H9 (cell line): ENCODE measurements around the gene MEF2A. TPM values are rescaled to one million over a fixed set of nuclear protein-coding genes. Genes with fewer than 3 reads are reported as not detected.
"Not testable (repeated sequence)": the region's sequence is repeated elsewhere in the genome, so short reads cannot be mapped to it uniquely, and the experiment has no call there.

Experiments used
- DNase-seq: peaks from one replicate; pipeline ENCODE4 v3.0.0-alpha.2; 2017
- H2AFZ ChIP-seq: one replicate; pipeline ENCODE4 v1.6.1; 2013; ENCODE audit warnings: mild to moderate bottlenecking, low read length, control low read depth, moderate library complexity
- H2AK5ac ChIP-seq: 2 replicates; pipeline ENCODE4 v1.6.1; 2013; ENCODE audit warnings: low read length, control low read depth, mixed read lengths; ENCODE audit not compliant: insufficient read length
- H2BK120ac ChIP-seq: one replicate; pipeline ENCODE4 v1.6.1; 2013; ENCODE audit warnings: low read depth, mild to moderate bottlenecking, low read length, control low read depth, inconsistent platforms; ENCODE audit not compliant: poor library complexity, severe bottlenecking
- H2BK12ac ChIP-seq: 2 replicates; pipeline ENCODE4 v1.6.1; 2013; ENCODE audit warnings: low read length, control low read depth, mixed read lengths, low read depth; ENCODE audit not compliant: insufficient read length
- H2BK15ac ChIP-seq: 2 replicates; pipeline ENCODE4 v1.6.1; 2013; ENCODE audit warnings: low read depth, low read length, control low read depth
- H2BK20ac ChIP-seq: one replicate; pipeline ENCODE4 v1.6.1; 2013; ENCODE audit warnings: low read depth, mild to moderate bottlenecking, low read length, control low read depth, inconsistent platforms; ENCODE audit not compliant: poor library complexity, severe bottlenecking
- H2BK5ac ChIP-seq: 2 replicates; pipeline ENCODE4 v1.6.1; 2013; ENCODE audit warnings: low read length, control low read depth, mixed read lengths; ENCODE audit not compliant: insufficient read length
- H3K14ac ChIP-seq: 2 replicates; pipeline ENCODE4 v1.6.1; 2013; ENCODE audit warnings: low read length, control low read depth; ENCODE audit not compliant: insufficient read depth
- H3K18ac ChIP-seq: 2 replicates; pipeline ENCODE4 v1.6.1; 2013; ENCODE audit warnings: low read depth, mild to moderate bottlenecking, mixed read lengths, low read length, control low read depth; ENCODE audit not compliant: insufficient read length
- H3K23ac ChIP-seq: 2 replicates; pipeline ENCODE4 v1.6.1; 2013; ENCODE audit warnings: low read length, control low read depth, mixed read lengths, low read depth; ENCODE audit not compliant: insufficient read length
- H3K23me2 ChIP-seq: 2 replicates; pipeline ENCODE4 v1.6.1; 2013; ENCODE audit warnings: low read depth, mild to moderate bottlenecking, mixed read lengths, low read length, control low read depth; ENCODE audit not compliant: insufficient read length, poor library complexity, severe bottlenecking
- H3K27ac ChIP-seq: 2 replicates; pipeline ENCODE4 v1.5.1; 2013; ENCODE audit warnings: low read length, control low read depth, mixed read lengths, low read depth; ENCODE audit not compliant: insufficient read length
- H3K27me3 ChIP-seq: 2 replicates; pipeline ENCODE4 v1.6.1; 2013; ENCODE audit warnings: low read length, control low read depth, inconsistent platforms; ENCODE audit not compliant: insufficient read depth
- H3K4ac ChIP-seq: 2 replicates; pipeline ENCODE4 v1.6.1; 2013; ENCODE audit warnings: low read depth, mild to moderate bottlenecking, control low read depth, inconsistent platforms, low read length, moderate library complexity
- H3K4me1 ChIP-seq: 2 replicates; pipeline ENCODE4 v1.6.1; 2013; ENCODE audit warnings: low read length, control low read depth, inconsistent platforms; ENCODE audit not compliant: insufficient read depth
- H3K4me2 ChIP-seq: 2 replicates; pipeline ENCODE4 v1.6.1; 2013; ENCODE audit warnings: low read length, control low read depth, mixed read lengths; ENCODE audit not compliant: insufficient read length, insufficient read depth
- H3K56ac ChIP-seq: 2 replicates; pipeline ENCODE4 v1.6.1; 2013; ENCODE audit warnings: low read depth, mild to moderate bottlenecking, mixed read lengths, low read length, control low read depth; ENCODE audit not compliant: insufficient read length
- H3K79me1 ChIP-seq: 2 replicates; pipeline ENCODE4 v1.6.1; 2013; ENCODE audit warnings: low read depth, mild to moderate bottlenecking, moderate library complexity, low read length, control low read depth, inconsistent platforms; ENCODE audit not compliant: insufficient read depth, poor library complexity, severe bottlenecking
- H3K79me2 ChIP-seq: 2 replicates; pipeline ENCODE4 v1.6.1; 2013; ENCODE audit warnings: low read length, control low read depth, inconsistent platforms; ENCODE audit not compliant: insufficient read depth
- H3K9ac ChIP-seq: 2 replicates; pipeline ENCODE4 v1.6.1; 2013; ENCODE audit warnings: low read length, control low read depth, mixed read lengths; ENCODE audit not compliant: insufficient read length; ENCODE audit errors: extremely low read depth
- H3K9me3 ChIP-seq: one replicate; pipeline ENCODE4 v1.6.1; 2013; ENCODE audit warnings: low read depth, low read length, inconsistent platforms; ENCODE audit not compliant: control insufficient read depth
- H3T11ph ChIP-seq: one replicate; pipeline ENCODE4 v1.6.1; 2013; ENCODE audit warnings: mild to moderate bottlenecking, low read length, control low read depth, inconsistent platforms
- H4K20me1 ChIP-seq: one replicate; pipeline ENCODE4 v1.6.1; 2013; ENCODE audit not compliant: control insufficient read depth, insufficient read length, insufficient read depth
- H4K5ac ChIP-seq: 2 replicates; pipeline ENCODE4 v1.6.1; 2013; ENCODE audit warnings: low read depth, mild to moderate bottlenecking, mixed read lengths, low read length, control low read depth; ENCODE audit not compliant: insufficient read length
- H4K8ac ChIP-seq: replicated peaks from 2 replicates; pipeline ENCODE4 v1.6.1; 2013; ENCODE audit warnings: low read length, control low read depth, mixed read lengths, low read depth; ENCODE audit not compliant: insufficient read length
- H4K91ac ChIP-seq: 2 replicates; pipeline ENCODE4 v1.6.1; 2013; ENCODE audit warnings: low read depth, mild to moderate bottlenecking, moderate library complexity, mixed read lengths, low read length, control low read depth; ENCODE audit not compliant: insufficient read length
- H3K27ac Mint-ChIP-seq, 3 experiments: 2 replicates in 2 of 3; 3 replicates in 1 of 3; pipeline ENCODE4 v1.8.0; 2020 to 2021; ENCODE audit warnings: mixed read lengths in 3 of 3, mild to moderate bottlenecking in 1 of 3, moderate library complexity in 1 of 3
- H3K27me3 Mint-ChIP-seq: 2 replicates; pipeline ENCODE4 v1.8.0; 2021; ENCODE audit warnings: low read depth, mild to moderate bottlenecking, moderate library complexity, mixed read lengths
- H3K36me3 Mint-ChIP-seq, 3 experiments: 2 replicates in 2 of 3; 3 replicates in 1 of 3; pipeline ENCODE4 v1.8.0; 2020 to 2021; ENCODE audit warnings: low read depth in 3 of 3, mixed read lengths in 3 of 3; ENCODE audit not compliant: insufficient read depth in 1 of 3
- H3K4me1 Mint-ChIP-seq, 2 experiments: 2 replicates each; pipeline ENCODE4 v1.8.0; 2020; ENCODE audit warnings: mixed read lengths in 2 of 2
- H3K4me3 Mint-ChIP-seq, 2 experiments: 2 replicates in 1 of 2; 3 replicates in 1 of 2; pipeline ENCODE4 v1.8.0; 2020 to 2021; ENCODE audit warnings: mild to moderate bottlenecking in 2 of 2, mixed read lengths in 2 of 2, moderate library complexity in 1 of 2
- H3K9me3 Mint-ChIP-seq, 2 experiments: 2 replicates in 1 of 2; 3 replicates in 1 of 2; pipeline ENCODE4 v1.8.0; 2020; ENCODE audit warnings: mild to moderate bottlenecking in 2 of 2, mixed read lengths in 2 of 2, moderate library complexity in 1 of 2
- WGBS: extraction: QIAGEN DNeasy Blood & Tissue Kit; methylation state at CpG from one replicate; pipeline ENCODE4 v1.1.7; 2013; ENCODE audit warnings: missing lambda C conversion rate, low lambda C conversion rate, mixed read lengths; ENCODE audit not compliant: insufficient read length; ENCODE audit errors: extremely low coverage; 5-methylcytosine and 5-hydroxymethylcytosine counted together
- total RNA-seq: library from RNA; stranded (reverse); gene quantifications from 2 replicates; pipeline ENCODE4 v1.2.1, GENCODE V29; 2021
- TF ChIP-seq, protein P1 (sequence below): fragments of 200-600 bp; sonication (generic); conservative IDR thresholded peaks from 3 replicates; pipeline ENCODE4 v1.8.0; 2021; ENCODE audit warnings: antibody characterized with exemption, mild to moderate bottlenecking

Gene MEF2A
- total RNA-seq, 1 experiment from 2014 or later = 20.7 TPM

DNA sequence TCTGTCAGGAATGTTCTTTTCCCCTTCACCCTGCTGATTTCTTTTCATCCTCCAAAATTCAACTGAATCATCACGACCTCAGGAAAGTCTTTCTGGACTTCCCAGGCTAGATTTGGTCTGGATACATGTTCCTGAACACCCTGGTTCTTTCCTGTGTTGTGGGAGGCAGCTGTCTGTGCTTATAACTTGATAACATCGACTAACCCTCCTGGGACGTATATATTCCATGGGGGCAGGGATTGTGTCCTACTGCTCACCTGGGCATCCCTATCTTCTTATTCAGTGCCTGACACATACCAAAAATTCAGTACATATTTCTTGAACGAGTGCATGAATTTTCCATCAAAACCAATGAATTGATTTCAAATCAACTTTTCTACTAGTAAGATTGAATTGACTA, 47.6 kb upstream of the MEF2A start:
- no peak overlapping the region for H3K4ac ChIP-seq

DNA sequence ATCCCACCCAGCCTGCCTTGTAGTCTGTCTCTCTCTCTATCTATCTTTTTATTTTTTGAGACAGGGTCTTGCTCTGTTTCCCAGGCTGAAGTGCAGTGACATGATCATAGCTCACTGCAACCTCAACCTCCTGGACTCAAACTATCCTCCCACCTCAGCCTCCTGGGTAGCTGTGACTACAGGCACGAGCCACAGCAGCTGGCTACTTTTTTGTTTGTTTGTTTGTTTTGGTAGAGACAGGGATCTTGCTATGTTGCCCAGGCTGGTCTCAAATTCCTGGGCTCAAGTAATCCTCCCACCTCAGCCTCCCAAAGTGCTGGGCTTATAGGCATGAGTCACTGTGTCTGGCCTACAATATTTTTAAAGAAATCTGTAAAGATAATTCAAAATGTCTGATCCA, 46.4 kb upstream of the MEF2A start:
- not testable (repeated sequence) for H2AFZ ChIP-seq, H3K36me3 Mint-ChIP-seq, H3K27ac Mint-ChIP-seq, H3K14ac ChIP-seq, H2BK5ac ChIP-seq, H3K79me2 ChIP-seq, H3K27me3 ChIP-seq, H2BK120ac ChIP-seq, H4K20me1 ChIP-seq, H3K9ac ChIP-seq, H2BK15ac ChIP-seq, H3K4ac ChIP-seq, H3K27ac ChIP-seq, H4K91ac ChIP-seq, H3K18ac ChIP-seq, H2AK5ac ChIP-seq, H3K23ac ChIP-seq, H4K5ac ChIP-seq, H3K56ac ChIP-seq, H2BK12ac ChIP-seq, H2BK20ac ChIP-seq, H4K8ac ChIP-seq, DNase-seq, H3K23me2 ChIP-seq, H3K4me1 Mint-ChIP-seq, H3K27me3 Mint-ChIP-seq, H3K9me3 ChIP-seq, H3K9me3 Mint-ChIP-seq, H3K4me1 ChIP-seq, H3T11ph ChIP-seq, H3K79me1 ChIP-seq, H3K4me2 ChIP-seq, H3K4me3 Mint-ChIP-seq
- no CpG with 5 or more reads among the region's 1 CpG for WGBS

More for the DNA sequence above, 47.6 kb upstream of the MEF2A start:
- no peaks in the 10 kb centered on the region for H4K20me1 ChIP-seq
- H3K4me2 ChIP-seq = no peak overlapping the region
- no peak overlapping the region for H2BK15ac ChIP-seq
- no peak overlapping the region for H4K8ac ChIP-seq
- H2BK120ac ChIP-seq = no peak overlapping the region
- no peaks in the 10 kb centered on the region for H3K4me1 ChIP-seq
- no peak overlapping the region for H3K14ac ChIP-seq
- Mint-ChIP-seq H3K4me1 (peaks cover 8% of the 10 kb centered on the region in 2 experiments), H3K4me3 (no peak overlapping the region), H3K27ac (no peak overlapping the region), H3K36me3 (no peaks in the 10 kb centered on the region; a peak in 1 of 7 replicates), H3K27me3 (no peaks in the 10 kb centered on the region), H3K9me3 (peaks cover 0 to 4% of the 10 kb centered on the region in 2 experiments; a peak in 2 of 5 replicates)
- no peaks in the 10 kb centered on the region for H3K79me2 ChIP-seq
- no peaks in the 10 kb centered on the region for H3K23me2 ChIP-seq
- no peak overlapping the region for H3K9ac ChIP-seq
- H3K27ac ChIP-seq = no peak overlapping the region
- H2AFZ ChIP-seq = no peak overlapping the region
- no peak overlapping the region for H2BK5ac ChIP-seq
- H3K27me3 ChIP-seq = no peaks in the 10 kb centered on the region
- H2AK5ac ChIP-seq = no peak overlapping the region
- no peak overlapping the region for H2BK20ac ChIP-seq
- no peak overlapping the region for H2BK12ac ChIP-seq
- H3K79me1 ChIP-seq = no peaks in the 10 kb centered on the region
- no peak overlapping the region for H4K5ac ChIP-seq
- H3K56ac ChIP-seq = no peak overlapping the region
- no peak overlapping the region for H3T11ph ChIP-seq
- no peak overlapping the region for H3K18ac ChIP-seq
- DNase-seq = no peak
- H4K91ac ChIP-seq = no peak overlapping the region
- no CpG with 5 or more reads among the region's 4 CpGs for WGBS
- no peak overlapping the region for H3K23ac ChIP-seq
- H3K9me3 ChIP-seq = no peaks in the 10 kb centered on the region
- TF ChIP-seq, protein P1, sequence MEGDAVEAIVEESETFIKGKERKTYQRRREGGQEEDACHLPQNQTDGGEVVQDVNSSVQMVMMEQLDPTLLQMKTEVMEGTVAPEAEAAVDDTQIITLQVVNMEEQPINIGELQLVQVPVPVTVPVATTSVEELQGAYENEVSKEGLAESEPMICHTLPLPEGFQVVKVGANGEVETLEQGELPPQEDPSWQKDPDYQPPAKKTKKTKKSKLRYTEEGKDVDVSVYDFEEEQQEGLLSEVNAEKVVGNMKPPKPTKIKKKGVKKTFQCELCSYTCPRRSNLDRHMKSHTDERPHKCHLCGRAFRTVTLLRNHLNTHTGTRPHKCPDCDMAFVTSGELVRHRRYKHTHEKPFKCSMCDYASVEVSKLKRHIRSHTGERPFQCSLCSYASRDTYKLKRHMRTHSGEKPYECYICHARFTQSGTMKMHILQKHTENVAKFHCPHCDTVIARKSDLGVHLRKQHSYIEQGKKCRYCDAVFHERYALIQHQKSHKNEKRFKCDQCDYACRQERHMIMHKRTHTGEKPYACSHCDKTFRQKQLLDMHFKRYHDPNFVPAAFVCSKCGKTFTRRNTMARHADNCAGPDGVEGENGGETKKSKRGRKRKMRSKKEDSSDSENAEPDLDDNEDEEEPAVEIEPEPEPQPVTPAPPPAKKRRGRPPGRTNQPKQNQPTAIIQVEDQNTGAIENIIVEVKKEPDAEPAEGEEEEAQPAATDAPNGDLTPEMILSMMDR = no peak
